GM19351 (cell line): ENCODE measurements around the gene PRSS22.

Experiments used
- ATAC-seq: cut with Tn5 transposase; IDR thresholded peaks from one replicate; pipeline ENCODE4 v1.9.1; 2021; ENCODE audit warnings: mild to moderate bottlenecking, moderate library complexity; ENCODE audit not compliant: unreplicated experiment

The PRSS22 gene

DNA sequence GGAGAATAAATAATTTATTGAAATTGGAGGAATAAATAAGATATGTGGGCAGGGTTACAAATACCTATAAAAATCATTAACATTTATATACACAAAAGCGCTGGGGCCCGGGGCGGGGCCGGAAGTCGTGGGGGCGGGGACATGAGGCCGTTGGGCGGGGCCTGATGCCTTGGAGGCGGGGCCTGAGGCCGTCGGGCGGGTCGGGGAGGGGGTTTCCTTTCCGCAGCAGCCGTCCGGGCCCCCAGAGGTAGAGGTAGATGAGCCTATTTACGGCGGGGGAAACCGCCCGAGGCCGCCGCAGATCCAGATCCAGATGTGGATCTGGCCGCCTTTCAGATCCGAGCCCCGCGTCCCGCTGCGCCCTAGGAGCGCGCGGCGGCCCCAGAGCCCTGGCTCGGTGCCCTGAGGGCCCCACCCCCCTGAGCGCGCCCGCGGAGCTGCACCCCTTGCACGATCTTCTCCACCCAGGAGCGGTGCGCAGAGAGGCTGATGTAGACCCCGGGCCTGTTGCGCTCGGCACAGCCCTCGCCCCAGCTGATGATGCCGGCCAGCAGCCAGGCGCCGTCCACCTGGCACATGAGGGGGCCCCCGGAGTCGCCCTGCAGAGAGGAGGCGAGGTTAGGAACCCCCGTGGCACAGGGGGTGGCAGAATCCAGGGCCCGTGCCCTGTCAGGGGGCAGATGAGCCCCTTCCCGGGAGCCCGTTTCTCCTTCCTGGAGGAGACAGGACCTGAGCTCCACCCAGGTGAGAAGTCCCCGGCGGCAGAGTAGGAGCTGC is 5.1 kb downstream of the PRSS22 start:
- ATAC-seq = no peak

DNA sequence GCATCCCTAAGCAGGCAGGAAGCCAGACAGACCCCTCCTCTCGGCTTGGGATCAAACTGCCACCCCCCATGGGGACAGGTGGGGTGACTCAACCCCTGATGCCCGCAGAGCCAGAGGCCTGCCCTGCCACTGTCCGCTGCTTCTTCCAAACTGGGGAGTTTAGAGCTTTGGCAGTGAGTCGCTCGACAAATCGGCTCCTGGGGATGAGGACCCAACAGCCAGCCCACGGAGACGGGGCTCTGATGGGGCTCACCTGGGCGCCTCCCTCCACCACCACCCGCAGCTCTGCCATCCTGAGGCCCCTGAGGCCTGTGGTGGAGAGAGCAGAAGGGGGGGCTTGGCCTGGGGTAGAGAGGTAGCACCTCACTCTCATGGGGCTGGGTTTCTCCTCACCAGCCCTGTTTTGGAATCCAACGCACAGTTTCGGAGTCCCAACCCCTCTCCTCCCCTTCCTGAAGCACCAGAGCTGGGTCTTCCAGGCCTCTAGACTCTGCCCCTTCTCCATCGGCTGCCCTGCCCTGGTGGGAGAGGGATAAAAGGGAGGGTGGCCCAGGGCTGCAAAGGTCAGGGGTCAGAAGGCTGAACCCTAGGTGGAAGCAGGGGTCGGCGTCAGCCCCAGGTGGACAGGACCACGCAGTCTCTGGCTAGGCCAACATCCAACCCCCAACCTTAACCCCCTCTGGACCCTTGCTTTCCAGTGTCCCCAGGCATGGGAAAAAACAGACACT is 5.8 kb downstream of the PRSS22 start:
- no peak for ATAC-seq

DNA sequence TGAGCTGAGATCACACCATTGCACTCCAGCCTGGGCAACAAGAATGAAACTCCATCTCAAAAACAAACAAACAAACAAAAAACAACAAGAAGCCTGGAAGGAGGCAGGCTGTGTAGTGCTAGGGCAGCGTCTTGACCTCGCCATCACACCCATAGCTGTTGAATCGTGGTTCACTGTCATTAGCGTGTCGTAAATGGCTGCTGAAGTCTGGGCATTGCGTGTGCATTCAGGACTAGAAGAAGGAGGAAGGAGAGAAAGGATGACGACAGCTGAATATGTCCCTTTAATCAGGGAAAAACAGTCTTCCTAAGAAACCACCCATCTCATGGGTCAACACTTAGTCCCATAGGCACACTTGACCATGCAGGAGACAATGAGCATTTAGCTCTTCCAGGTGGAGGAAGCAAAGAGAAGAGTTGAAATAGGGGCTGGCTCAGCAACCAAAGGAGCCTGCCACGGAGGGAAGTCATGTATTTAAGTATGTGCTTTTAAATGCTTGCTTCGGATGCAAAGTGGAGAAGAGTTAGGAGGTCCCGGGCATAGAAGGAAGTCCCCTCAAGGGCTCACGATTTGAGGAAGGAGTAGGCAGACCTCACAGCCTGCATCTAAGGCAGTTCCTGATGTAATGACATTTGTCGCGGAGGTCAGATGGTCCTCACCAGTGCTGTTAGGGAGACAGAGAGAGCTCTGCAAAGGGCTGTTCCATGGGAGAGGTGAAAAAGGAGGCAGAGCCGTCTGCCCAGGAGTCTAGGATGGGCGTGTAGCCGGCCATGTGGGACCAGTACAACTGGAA is 8.8 kb downstream of the PRSS22 start:
- no peak for ATAC-seq

DNA sequence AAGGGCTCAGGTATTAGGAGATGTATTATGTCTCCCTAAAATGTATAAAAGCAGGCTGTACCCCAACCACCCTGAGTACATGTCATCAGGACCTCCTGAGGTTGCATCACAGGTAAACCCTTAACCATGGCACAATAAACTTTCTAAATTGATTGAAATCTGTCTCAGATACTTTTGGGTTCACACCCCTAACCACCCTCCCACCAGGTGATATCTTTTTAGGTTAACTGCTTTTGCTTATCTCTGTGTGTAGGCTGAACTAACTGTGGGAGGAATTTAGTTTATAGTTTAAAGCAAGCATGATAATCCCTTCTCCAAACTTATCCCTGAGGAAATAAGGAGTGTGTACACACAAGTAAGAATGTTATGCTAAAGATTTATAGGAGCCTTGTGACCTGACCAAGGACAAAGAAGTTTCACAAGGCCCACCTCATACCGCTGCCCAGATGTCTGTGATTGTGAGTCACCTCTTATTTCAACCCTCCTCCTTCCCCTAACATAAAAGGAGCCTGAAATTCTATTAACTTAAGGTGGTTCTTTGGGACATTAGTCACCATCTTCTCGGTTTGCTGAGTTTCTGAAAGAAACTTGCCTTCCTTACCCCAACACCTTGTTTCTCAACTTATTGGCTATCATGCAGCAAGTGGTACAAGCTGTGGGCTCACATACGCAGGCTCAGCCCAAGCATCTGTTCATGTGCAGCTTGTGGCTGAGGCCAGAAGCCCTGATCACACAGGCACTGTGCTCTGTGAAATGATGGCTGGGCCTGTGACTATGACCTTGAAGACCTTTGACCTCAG is 11.3 kb downstream of the PRSS22 start:
- no peak for ATAC-seq

DNA sequence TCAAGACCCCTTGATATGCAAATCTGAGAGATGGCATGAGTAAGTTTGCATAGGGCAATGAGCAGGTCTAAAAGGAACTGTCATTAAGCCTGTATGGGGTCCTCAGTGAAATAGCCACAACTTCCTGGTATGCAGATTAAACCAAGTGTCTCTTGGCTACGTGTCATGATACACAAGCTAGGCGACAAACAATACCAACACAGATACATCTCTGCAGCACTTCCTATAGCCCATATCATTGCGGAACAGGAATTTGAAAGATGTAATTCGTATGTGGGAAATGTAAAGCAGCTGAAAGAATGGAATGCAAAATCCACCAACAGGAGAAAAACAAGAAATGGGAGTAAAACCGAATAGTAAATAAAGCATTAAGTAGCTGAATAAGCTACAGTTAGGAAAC is 12.9 kb downstream of the PRSS22 start:
- ATAC-seq = no peak

DNA sequence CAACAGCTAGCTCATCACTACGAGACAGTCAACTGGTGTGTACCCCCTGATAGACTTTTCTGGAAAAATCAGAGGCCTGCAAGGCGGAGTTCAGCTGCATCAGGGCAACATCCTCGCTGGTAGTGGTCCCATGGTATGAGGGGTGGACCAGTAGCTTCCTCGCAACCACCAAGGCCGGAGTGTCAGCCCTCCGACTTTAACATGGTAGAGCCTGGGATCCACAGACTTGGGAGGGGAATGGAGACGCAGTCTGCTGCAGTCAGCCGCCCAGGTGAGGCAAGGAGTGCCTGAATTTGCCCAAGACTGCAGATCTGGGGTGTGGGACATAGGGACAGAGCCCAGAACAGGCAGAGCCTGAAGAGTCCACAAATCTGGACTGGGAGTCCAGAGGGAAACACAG is 14.4 kb downstream of the PRSS22 start:
- no peak for ATAC-seq

DNA sequence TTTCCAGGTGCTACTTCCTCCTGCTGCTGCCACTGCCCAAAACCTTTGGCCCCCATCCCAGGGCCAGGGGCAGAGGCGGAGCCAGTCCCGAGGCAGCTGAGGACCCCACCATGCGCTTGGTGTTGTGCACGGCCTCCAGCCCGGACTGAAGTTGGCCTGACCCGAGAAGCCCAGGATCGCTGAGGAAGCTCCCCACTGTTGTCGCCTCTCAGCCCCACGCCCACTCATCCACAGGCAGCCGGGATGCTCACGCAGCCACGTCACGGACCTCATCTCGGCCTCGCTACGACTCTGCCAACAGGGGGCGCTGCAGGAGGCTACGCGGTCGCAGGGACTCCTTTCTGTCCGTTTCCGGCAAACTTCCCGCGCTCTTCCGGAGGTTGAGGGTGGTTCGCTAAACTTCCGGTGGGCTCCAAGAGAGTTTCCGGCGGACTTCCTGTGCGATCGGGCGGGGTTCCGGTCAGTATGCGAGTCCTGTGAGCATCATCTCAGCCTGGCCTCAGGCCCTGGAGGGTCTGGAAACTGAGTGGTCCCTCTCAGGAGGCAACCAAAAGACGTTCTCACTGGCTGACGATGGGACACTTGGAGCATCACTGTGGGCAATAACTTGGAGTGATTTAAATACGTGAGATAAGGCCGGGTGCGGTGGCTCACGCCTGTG is 15.5 kb downstream of the PRSS22 start:
- ATAC-seq = no peak

DNA sequence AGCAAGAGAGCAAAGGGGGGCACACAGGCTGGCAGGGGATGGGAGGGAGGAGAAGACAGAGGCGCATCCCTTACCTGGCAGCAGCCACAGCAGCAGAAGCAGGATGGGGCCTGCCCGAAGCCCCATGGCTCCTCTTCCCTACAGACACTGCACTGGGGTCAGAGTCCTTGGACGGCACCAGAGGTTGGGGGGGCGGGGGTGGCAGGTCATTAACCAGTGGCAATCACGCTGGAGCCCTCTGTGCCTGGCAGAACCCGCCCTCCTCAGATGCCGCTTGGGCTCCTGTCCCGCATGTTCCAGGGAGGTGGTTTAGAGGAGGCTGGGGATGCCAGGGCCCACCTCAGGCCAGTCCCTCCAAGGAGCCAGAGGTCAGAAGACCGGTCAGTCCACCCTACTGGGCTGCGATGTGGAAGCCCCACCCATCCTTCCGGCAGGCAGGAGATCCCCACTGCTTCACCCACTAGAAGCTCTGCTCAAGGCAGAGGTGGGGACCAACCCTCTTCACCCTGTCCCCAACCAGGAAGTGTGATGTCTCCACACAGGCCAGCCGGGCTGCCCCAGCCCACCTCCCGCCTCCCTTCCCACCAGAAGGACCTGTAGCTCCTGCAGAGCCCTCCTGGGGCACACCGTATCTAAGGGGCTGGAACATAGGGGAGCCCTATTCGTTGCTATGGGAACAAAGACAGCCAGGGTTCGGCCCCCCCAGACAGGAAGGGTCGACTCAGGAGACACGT is 16.2 kb downstream of the PRSS22 start:
- ATAC-seq = no peak

DNA sequence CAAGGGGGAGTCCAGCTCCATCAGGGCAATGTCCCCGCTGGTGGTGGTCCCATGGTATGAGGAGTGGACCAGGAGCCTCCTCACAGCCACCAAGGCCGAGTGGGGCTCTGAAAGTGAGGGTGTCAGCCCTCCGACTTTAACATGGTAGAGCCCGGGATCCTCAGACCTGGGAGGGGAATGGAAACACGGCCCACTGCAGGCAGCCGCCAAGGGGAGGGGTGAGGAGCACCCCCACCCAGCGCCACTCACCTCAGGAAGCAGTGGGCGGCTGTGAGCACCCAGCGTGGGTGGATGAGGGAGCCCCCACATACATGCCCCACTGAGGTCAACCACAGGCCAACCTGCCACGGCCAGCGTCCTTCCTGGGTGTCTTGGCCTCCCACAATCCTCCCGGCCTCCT is 17.1 kb downstream of the PRSS22 start:
- ATAC-seq = no peak

DNA sequence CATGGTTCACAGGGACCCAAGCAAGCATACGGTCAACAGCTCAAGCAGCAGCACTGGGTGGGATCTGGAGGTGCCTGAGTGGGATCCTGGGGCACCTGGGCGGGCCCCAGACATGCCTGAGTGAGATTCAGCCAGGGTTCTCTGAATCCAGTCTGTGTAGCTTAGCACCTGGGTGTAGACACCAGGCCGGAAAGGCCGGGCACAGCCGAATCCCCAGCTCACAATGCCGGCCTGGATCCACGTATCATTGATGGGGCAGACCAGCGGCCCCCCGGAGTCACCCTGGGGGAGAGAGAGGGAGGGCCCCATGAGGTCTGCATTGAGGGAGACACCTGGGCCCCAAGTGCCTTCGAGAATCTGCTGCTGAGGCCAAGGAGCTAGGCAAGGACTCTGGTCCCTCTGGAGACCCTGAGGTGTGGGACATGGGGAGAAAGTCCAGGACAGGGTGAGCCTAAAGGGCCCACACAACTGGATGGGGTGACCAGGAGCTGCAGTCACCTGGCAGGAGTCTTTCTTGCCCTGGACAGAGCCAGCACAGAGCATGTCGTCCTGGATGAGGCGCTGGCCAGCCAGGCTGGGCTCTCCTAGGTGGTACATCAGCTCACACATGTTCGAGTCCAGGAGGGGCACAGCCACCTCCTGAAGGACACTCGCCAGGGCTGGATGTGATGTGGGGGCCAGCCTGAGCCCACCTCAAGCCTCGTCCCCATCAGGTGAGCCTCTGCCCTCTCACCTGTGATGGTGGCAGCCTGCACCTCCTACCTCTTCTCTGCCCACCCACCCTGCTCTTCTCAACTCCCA is 18.1 kb downstream of the PRSS22 start:
- ATAC-seq = no peak

DNA sequence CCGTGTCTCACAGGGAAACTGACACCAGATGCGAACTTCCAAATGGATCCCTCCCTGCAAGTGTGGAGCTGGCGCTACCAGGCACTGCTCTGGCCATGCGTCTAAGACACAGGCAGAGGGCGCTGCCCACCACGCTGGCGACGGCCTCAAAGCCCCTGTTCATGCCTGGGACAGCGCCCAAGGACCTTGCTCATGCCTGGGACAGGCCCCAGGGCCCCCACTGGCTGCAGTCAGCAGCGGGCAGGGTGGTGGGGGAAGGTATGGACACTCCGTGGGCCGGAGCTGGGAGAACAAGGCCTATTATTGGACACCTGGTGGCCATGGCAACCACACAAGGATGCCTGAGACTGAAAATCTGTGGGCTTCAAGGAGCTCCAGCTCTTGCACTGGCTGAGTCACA is 19.0 kb downstream of the PRSS22 start:
- no peak for ATAC-seq

DNA sequence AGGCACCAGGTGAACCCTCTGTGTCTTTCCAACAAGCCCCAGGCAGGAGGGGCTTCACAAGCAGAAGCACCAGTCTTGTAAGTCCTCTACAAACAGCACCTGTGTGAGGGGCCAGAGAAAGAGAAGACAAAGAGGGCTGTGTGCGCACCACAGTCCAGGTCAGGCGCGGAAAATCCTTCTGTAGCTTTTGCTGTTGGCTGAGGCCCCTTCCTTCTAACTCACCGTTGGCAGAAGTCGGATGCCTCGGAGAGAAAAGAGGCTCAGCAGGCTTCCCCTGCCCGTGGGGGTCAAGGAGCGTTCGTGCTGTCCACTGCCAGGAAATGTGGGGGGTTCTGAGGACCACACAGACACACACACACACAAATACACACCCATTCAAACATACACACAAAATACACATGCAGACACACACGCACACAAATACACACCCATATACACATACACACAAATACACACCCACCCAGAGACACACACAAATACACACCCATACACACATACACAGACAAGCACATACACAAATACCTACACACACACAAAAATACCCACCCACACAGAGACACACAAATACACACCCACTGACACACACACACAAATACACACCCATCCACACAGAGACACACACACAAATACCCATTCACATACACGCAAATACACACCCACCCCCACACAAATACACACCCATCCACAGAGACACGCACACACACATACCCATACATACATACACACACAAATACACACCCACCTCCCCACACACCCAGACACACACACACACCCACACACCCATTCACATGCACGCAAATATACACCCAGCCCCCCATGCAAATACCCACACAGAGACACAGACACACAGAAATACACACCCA is 21.1 kb downstream of the PRSS22 start:
- no peak for ATAC-seq

DNA sequence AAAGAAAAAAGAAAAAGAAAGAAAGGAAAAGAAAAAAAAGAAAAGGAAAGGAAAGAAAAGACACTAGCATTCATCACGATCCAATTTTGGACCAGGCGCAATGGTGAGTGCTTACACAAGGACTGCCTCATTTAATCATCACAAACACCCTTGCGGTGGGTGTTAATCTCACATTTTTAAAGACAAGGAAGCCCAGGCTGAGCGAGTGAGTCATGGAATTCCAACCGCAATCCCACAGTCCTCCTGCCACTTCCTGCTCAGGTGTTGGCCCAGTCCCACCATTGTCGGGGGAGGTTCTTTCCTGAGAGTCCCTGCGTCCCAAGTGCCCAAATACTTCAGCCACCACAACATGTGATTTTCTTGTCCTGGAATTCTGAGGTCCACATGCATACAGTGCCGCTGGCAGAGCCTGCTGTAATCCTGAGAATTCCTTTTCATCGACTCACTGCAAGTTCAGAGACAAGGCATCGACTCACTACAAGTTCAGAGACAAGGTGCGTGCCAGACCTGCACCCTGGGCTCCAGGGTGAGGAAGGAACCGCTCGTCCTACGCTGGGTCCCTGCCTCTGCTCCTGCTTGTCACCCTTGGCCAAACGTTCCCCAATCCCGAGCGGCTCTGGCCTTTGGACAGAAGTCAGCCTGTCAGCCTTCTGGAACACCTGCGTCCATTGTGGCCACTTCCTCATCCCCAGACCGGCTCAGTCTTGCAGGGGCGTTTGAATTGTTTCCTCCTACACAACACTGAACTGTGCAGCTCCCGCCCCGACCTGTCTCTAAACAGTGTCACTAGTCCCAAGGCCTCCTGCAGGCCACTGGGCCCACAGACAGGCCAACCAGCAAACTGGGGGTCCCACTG is 22.1 kb downstream of the PRSS22 start:
- no peak for ATAC-seq

DNA sequence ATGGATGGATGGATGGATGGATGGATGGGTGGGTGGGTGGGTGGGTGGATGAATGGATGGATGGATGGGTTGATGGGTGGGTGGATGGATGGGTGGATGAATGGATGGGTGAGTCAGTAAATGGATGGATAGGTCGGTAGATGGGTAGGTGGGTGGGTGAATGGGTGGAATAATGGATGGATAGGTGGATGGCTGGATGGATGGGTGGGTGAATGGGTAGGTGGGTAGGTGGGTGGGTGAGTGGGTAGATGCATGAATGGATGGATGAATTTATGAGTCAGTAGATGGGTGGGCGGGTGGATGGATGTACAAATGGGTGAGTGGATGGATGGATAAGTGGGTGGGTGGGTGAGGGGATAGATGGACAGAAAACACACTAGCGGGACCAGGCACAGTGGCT is 23.0 kb downstream of the PRSS22 start:
- ATAC-seq = no peak

DNA sequence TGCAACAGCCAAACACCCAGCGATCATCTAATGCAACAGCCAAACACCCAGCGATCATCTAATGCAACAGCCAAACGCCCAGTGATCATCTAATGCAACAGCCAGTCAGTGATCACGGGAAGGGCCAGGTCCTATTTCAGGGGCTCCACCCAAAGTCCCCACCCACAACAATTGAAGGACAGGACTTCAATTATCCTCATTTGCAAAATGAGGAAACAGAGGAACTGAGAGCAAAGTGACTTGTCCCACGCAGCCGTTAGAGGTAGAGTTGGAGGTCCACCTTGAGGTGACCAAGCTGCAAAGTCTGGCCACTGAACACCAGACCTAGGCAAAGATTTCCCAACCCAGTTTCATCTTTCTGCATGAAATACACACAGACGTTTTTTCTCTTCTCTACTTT is 24.2 kb downstream of the PRSS22 start:
- no peak for ATAC-seq

DNA sequence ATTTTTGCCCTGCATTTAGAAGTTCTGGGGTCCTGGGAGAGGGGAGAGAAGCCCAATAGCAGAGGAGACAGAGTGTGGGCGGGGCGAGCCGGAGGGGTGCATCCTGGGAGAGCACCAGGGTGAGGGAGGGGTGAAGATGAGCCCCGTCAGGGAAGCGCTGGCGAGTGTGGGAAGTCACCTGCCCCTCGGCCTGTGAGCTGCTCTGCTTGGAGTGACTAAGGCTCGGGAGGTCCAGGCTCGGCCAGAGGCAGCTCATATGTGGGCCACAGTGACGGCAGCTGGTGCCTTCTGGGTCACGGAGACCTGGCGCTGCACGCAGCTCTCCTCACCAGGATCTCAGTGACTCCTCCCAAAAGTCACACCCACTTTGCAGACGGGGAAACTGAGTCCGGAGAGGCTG is 26.8 kb downstream of the PRSS22 start:
- ATAC-seq = no peak

DNA sequence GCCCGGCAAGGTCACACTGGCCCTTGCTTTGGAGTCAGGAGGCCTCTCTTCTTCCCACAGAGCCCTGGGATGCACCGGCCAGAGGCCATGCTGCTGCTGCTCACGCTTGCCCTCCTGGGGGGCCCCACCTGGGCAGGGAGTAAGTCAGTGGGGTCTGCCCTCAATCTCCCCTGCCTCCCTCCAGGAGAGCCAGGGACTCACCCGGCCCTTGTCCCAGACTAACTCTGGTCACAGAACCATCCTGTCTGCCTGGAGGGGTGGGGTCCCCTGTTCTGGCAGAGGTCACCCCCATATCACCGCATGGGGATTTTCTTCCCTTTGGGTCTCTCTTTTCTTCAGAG is 27.6 kb downstream of the PRSS22 start:
- ATAC-seq = no peak
